ENCODE results near the gene ESPNL. TPM values are rescaled to one million over a fixed set of nuclear protein-coding genes. Genes with fewer than 3 reads are reported as not detected.

The ESPNL gene
- total RNA-seq, 2 donors from 2014 or later: 0.35 TPM; not detected in 1

DNA sequence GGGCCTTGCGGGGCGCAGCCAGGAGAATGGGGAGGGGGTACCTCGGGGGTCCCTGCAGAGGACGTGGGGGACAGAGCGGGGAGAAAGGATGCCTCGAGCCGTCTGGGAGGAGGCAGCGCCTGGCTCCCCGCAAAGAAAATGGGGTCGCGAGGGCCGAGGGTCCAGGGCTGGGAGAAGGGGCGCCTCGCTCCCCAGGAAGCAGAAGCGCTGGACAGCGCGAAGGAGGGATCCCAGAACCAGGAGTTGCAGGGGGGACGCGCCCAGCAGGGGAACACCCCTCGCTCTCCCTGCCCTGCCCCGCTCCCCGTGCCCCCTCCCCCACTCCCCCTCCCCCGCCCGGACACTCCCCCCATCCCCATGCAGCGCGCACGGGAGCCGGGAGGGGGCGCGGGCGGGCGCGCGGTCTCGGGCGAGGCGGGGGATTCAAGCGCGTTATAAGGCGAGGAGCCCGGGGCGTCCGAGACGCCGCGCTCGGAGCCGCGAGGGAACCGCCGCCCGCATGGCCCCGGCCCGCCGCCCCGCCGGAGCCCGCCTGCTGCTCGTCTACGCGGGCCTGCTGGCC, 58.5 kb downstream of the ESPNL start, which contains the start of gene ERFE:
Gene ERFE, plus strand, starts transcription at position 462 of the 562 bp plus-strand sequence. Its CDS starts 38 bp downstream, at position 500.
- ATAC-seq (ENCODE audit: insufficient number of reproducible peaks, low FRiP score, low read depth) (no peak), DNase-seq (ENCODE audit: low spot score) (no peak)
- Histone ChIP-seq H3K36me3 (no peaks in the 10 kb centered on the region), H3K27me3 (replicated peaks; ENCODE audit: insufficient read depth) (no peaks in the 10 kb centered on the region), H3K27ac (no peak within 1 kb of the TSS), H3K4me3 (peak within 1 kb of the TSS; percentile 64), H3K4me1 (ENCODE audit: control insufficient read depth in 1 of 2, low read depth in 2 of 2) (peaks cover 0 to 33% of the 10 kb centered on the region in 2 donors), H3K9me3 (no peaks in the 10 kb centered on the region)
- TF ChIP-seq, protein P1, sequence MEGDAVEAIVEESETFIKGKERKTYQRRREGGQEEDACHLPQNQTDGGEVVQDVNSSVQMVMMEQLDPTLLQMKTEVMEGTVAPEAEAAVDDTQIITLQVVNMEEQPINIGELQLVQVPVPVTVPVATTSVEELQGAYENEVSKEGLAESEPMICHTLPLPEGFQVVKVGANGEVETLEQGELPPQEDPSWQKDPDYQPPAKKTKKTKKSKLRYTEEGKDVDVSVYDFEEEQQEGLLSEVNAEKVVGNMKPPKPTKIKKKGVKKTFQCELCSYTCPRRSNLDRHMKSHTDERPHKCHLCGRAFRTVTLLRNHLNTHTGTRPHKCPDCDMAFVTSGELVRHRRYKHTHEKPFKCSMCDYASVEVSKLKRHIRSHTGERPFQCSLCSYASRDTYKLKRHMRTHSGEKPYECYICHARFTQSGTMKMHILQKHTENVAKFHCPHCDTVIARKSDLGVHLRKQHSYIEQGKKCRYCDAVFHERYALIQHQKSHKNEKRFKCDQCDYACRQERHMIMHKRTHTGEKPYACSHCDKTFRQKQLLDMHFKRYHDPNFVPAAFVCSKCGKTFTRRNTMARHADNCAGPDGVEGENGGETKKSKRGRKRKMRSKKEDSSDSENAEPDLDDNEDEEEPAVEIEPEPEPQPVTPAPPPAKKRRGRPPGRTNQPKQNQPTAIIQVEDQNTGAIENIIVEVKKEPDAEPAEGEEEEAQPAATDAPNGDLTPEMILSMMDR (IDR thresholded peaks at IDR 0.05): peak; percentile 59

DNA sequence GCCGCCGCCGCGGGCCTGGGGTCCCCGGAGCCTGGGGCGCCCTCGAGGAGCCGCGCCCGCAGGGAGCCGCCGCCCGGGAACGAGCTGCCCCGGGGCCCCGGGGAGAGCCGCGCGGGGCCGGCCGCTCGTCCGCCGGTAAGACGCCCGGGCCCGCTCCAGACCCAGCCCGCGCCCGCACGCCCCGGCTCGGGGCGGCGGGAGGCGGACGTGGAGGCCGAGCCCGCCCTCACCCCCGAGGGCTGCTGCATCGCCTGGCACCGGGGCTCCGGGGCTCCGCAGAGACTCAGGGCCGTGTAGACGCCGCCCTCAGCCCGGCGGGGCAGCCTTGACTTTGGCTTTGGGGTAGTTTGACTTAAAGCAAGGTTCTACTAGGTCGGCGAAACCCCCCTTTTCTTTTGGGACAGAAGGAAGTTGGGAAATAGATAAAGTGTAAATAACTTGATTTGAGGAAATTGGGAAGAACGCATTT, 59.0 kb downstream of the ESPNL start:
- DNase-seq (ENCODE audit: low spot score) (no peak), ATAC-seq (ENCODE audit: insufficient number of reproducible peaks, low FRiP score, low read depth) (no peak)
- Histone ChIP-seq H3K36me3 (no peaks in the 10 kb centered on the region), H3K4me3 (peak overlapping the region; percentile 64), H3K27me3 (replicated peaks; ENCODE audit: insufficient read depth) (no peaks in the 10 kb centered on the region), H3K27ac (no peak overlapping the region), H3K4me1 (ENCODE audit: control insufficient read depth in 1 of 2, low read depth in 2 of 2) (peaks cover 0 to 38% of the 10 kb centered on the region in 2 donors), H3K9me3 (no peaks in the 10 kb centered on the region)
- TF ChIP-seq, protein P1 (IDR thresholded peaks at IDR 0.05): no peak

DNA sequence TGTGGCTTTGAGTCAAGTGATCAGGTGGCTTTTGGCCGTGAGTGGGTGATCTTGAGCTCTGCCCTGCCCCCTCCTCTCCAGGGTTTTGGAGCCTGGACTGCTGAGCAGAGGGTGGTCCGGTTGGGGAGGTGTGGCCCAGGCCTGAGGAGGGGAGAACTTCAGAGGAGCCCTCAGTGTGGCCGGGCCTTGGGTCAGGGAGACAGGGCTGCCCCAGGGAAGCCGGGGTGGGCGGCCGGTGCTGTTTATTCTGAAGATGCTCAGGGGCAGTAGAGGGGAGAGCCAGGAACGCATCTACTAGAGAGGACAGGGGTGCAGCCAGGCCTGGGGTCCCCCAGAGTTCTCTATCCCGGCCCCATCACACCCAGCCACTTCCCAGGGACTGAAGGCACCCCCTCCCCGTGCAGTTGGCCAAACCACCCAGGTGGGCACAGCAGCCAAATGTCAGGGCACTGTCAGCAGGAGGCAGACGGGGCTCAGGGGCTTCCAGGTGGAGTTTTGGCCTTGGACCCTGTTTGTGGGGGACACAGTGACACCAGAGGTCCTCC, 59.6 kb downstream of the ESPNL start:
- ATAC-seq (ENCODE audit: insufficient number of reproducible peaks, low FRiP score, low read depth): no peak
- H3K9me3 ChIP-seq: no peaks in the 10 kb centered on the region

DNA sequence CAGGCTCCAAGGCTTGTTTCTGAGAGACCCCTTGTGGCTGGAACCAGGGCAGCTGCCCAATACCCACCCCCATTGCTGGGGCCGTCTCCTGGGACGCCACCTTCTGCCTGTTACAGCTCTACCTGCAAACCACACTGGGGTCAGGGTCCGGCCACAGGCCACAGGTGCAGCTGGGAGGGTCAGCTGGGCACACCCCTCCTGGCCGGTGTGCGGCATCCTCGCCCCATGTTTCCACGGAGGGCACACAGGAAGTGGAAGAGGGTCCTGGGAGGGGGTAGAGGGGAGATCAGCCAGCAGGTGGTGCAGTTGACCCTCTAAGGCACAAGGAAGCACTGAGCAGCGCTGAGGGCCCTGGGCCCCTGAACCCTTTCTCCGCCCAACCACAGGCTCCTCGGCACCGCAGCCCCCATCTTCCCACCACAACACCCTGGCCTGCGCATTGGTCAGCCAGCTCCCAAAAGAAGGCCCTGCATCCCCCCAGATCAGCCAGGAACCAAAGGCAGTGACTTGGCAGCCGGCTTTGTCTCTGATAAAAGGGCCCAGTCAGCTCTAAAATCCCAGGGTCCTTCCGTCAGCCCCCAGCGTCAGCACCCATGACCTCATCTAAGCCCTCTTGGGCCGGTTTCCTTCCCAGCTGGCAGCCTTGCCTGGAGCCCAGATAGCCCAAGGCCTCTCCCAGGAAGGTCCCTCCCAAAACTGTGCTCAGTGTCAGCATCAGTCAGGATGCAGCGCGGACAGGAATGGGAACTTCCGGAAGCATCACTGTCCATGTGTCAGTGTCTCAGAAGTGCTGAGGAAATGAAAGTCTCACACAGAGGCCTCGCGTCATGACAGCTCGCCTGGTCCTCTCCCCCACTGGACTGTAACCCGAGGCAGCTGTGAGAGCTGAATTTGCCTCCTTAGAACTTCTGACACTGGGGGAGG, 60.3 kb downstream of the ESPNL start:
- TF ChIP-seq, protein P1 (IDR thresholded peaks at IDR 0.05): no peak
- Histone ChIP-seq H3K4me3 (no peak overlapping the region), H3K36me3 (no peaks in the 10 kb centered on the region), H3K27me3 (replicated peaks; ENCODE audit: insufficient read depth) (no peaks in the 10 kb centered on the region), H3K27ac (no peak overlapping the region), H3K4me1 (ENCODE audit: control insufficient read depth in 1 of 2, low read depth in 2 of 2) (peaks cover 0 to 31% of the 10 kb centered on the region in 2 donors), H3K9me3 (no peaks in the 10 kb centered on the region)
- DNase-seq (ENCODE audit: low spot score) (no peak), ATAC-seq (ENCODE audit: insufficient number of reproducible peaks, low FRiP score, low read depth) (no peak)

More for the DNA sequence above, 59.6 kb downstream of the ESPNL start:
- TF ChIP-seq, protein P1 (IDR thresholded peaks at IDR 0.05): no peak
- no peak overlapping the region for H3K27ac ChIP-seq
- DNase-seq (ENCODE audit: low spot score): no peak
- H3K36me3 ChIP-seq: no peaks in the 10 kb centered on the region
- no peaks in the 10 kb centered on the region for H3K27me3 ChIP-seq (replicated peaks; ENCODE audit: insufficient read depth)
- H3K4me3 ChIP-seq: peak overlapping the region; percentile 64
- H3K4me1 ChIP-seq (ENCODE audit: control insufficient read depth in 1 of 2, low read depth in 2 of 2): peaks cover 0 to 38% of the 10 kb centered on the region in 2 donors
